Thymus (tissue), 11 donors: ENCODE data around the gene ATAD5. TPM values are rescaled to one million over a fixed set of nuclear protein-coding genes. Genes with fewer than 3 reads are reported as not detected.
A peak's percentile ranks its signal among the peaks of the same experiment; 100 is the strongest.
"Not testable (repeated sequence)": the region's sequence is repeated elsewhere in the genome, so short reads cannot be mapped to it uniquely, and the experiment has no call there.

Source experiments
- DNase-seq, 9 donors: peaks; one replicate each; pipeline ENCODE4 v3.0.0-alpha.2; 2013; ENCODE audit warnings: low spot score in 9 of 9, low read depth in 6 of 9, missing footprints in 1 of 9
- H3K27ac ChIP-seq, 2 donors: one replicate each; pipeline ENCODE4 v1.5.1; 2013; ENCODE audit warnings: control low read depth in 1 of 2, low read depth in 1 of 2, low read length in 1 of 2, mild to moderate bottlenecking in 1 of 2, moderate library complexity in 1 of 2
- H3K27me3 ChIP-seq, 2 donors: one replicate each; pipeline ENCODE4 v1.5.1; 2013; ENCODE audit warnings: low read length in 1 of 2; ENCODE audit not compliant: control insufficient read depth in 2 of 2, insufficient read depth in 1 of 2
- H3K36me3 ChIP-seq, 2 donors: one replicate each; pipeline ENCODE4 v1.5.1; 2013; ENCODE audit warnings: low read length in 1 of 2, mild to moderate bottlenecking in 1 of 2, moderate library complexity in 1 of 2; ENCODE audit not compliant: control insufficient read depth in 2 of 2, insufficient read depth in 2 of 2
- H3K4me1 ChIP-seq, 2 donors: one replicate each; pipeline ENCODE4 v1.5.1; 2013; ENCODE audit warnings: low read length in 2 of 2; ENCODE audit not compliant: control insufficient read depth in 2 of 2, insufficient read depth in 2 of 2
- H3K4me3 ChIP-seq, 2 donors: one replicate each; pipeline ENCODE4 v1.5.1; 2013; ENCODE audit warnings: low read length in 2 of 2, control low read depth in 1 of 2, mild to moderate bottlenecking in 1 of 2
- H3K9me3 ChIP-seq, 2 donors: one replicate each; pipeline ENCODE4 v1.5.1; 2013; ENCODE audit warnings: low read length in 1 of 2, mild to moderate bottlenecking in 1 of 2; ENCODE audit not compliant: control insufficient read depth in 2 of 2, insufficient read depth in 1 of 2
- WGBS: extraction: QIAGEN DNeasy Blood & Tissue Kit; methylation state at CpG from one replicate; pipeline ENCODE4 v1.1.7; 2013; 5-methylcytosine and 5-hydroxymethylcytosine counted together
- polyA plus RNA-seq: library from polyadenylated mRNA; stranded (reverse); fragments of 200-250 nt; gene quantifications from one replicate; pipeline ENCODE4 v1.2.3, GENCODE V29; 2013
- total RNA-seq: library from RNA; stranded (reverse); fragments of 120-200 nt; gene quantifications from one replicate; pipeline ENCODE4 v1.2.4, GENCODE V29; 2013
- donor health status: healthy.

ATAD5 gene
- total and polyA plus RNA-seq, 2 donors: 1.1 to 9.3 TPM

- no peaks in the 10 kb centered on the region for H3K9me3 ChIP-seq
- H3K4me1 ChIP-seq: peaks cover 0 to 5% of the 10 kb centered on the region in 2 donors
- H3K27me3 ChIP-seq: no peaks in the 10 kb centered on the region
- DNase-seq: no peak
- no peak overlapping the region for H3K4me3 ChIP-seq
- 98% methylated on average over 1 of the region's 1 CpG for WGBS
- H3K27ac ChIP-seq: no peak overlapping the region
- H3K36me3 ChIP-seq: peaks cover 46 to 57% of the 10 kb centered on the region in 2 donors
These were observed 30.1 kb upstream of the ATAD5 start for GRCh38 chr17:30801671-30802070.

GRCh38 chr17:30805944-30806456 is 25.8 kb upstream of the ATAD5 start:
- no peaks in the 10 kb centered on the region for H3K9me3 ChIP-seq
- peaks cover 4 to 39% of the 10 kb centered on the region in 2 donors for H3K4me1 ChIP-seq
- H3K27me3 ChIP-seq: no peaks in the 10 kb centered on the region
- no peak overlapping the region for H3K4me3 ChIP-seq
- H3K36me3 ChIP-seq: peaks cover 27 to 38% of the 10 kb centered on the region in 2 donors
- DNase-seq: peak in 1 of 9 donors; percentile 37
- peak overlapping the region; percentile 31 to 53 for H3K27ac ChIP-seq
- 94% methylated on average over 2 of the region's 2 CpGs for WGBS

- Histone ChIP-seq H3K27ac (peak overlapping the region; percentile 31 to 97), H3K27me3 (no peaks in the 10 kb centered on the region), H3K36me3 (peaks cover 12 to 24% of the 10 kb centered on the region in 2 donors), H3K4me1 (peaks cover 6 to 46% of the 10 kb centered on the region in 2 donors), H3K4me3 (no peak overlapping the region), H3K9me3 (no peaks in the 10 kb centered on the region)
- peak in 1 of 9 donors; percentile 13 for DNase-seq
- WGBS: 90% methylated on average over 1 of the region's 1 CpG
These were observed 23.9 kb upstream of the ATAD5 start for GRCh38 chr17:30807896-30808295.

- Histone ChIP-seq H3K27me3 (no peaks in the 10 kb centered on the region), H3K4me1 (peaks cover 6 to 46% of the 10 kb centered on the region in 2 donors), H3K27ac (peak overlapping the region; percentile 97 to 100), H3K9me3 (no peaks in the 10 kb centered on the region), H3K4me3 (peak overlapping the region in 1 of 2 donors; percentile 31), H3K36me3 (peaks cover 4 to 14% of the 10 kb centered on the region in 2 donors)
- DNase-seq: peak in 7 of 9 donors; percentile 70 to 93 (median 77)
- 28% methylated on average over 9 of the region's 9 CpGs for WGBS
These were observed 22.9 kb upstream of the ATAD5 start for GRCh38 chr17:30808785-30809286.

- 93% methylated on average over 6 of the region's 6 CpGs for WGBS
- H3K36me3 ChIP-seq: peaks cover 3 to 9% of the 10 kb centered on the region in 2 donors
- no peaks in the 10 kb centered on the region for H3K27me3 ChIP-seq
- no peak overlapping the region for H3K4me3 ChIP-seq
- peaks cover 6 to 46% of the 10 kb centered on the region in 2 donors for H3K4me1 ChIP-seq
- DNase-seq: peak in 1 of 9 donors; percentile 18
- H3K27ac ChIP-seq: peak overlapping the region; percentile 97 to 100
- H3K9me3 ChIP-seq: no peaks in the 10 kb centered on the region
These were observed 21.9 kb upstream of the ATAD5 start for GRCh38 chr17:30809867-30810266.

GRCh38 chr17:30812218-30813177 is 19.3 kb upstream of the ATAD5 start:
- Histone ChIP-seq H3K9me3 (no peaks in the 10 kb centered on the region), H3K27me3 (no peaks in the 10 kb centered on the region), H3K36me3 (peaks cover 6 to 15% of the 10 kb centered on the region in 2 donors), H3K4me1 (peaks cover 6 to 37% of the 10 kb centered on the region in 2 donors), H3K4me3 (no peak overlapping the region), H3K27ac (peak overlapping the region; percentile 39 to 73)
- peak in 1 of 9 donors; percentile 15 for DNase-seq
- WGBS: 72% methylated on average over 5 of the region's 5 CpGs

GRCh38 chr17:30814236-30814635 is 17.5 kb upstream of the ATAD5 start:
- peaks cover 6 to 19% of the 10 kb centered on the region in 2 donors for H3K36me3 ChIP-seq
- H3K4me1 ChIP-seq: peaks cover 6 to 32% of the 10 kb centered on the region in 2 donors
- H3K9me3 ChIP-seq, H3K27ac ChIP-seq, H3K4me3 ChIP-seq, DNase-seq, H3K27me3 ChIP-seq: not testable (repeated sequence)
- 92% methylated on average over 12 of the region's 12 CpGs for WGBS

- not testable (repeated sequence) for H3K4me3 ChIP-seq, H3K27ac ChIP-seq, DNase-seq, H3K27me3 ChIP-seq, H3K9me3 ChIP-seq
- WGBS: 98% methylated on average over 9 of the region's 9 CpGs
- peaks cover 2 to 31% of the 10 kb centered on the region in 2 donors for H3K4me1 ChIP-seq
- H3K36me3 ChIP-seq: peaks cover 6 to 20% of the 10 kb centered on the region in 2 donors
These were observed 16.9 kb upstream of the ATAD5 start for GRCh38 chr17:30814860-30815259.

GRCh38 chr17:30816165-30816564 is 15.6 kb upstream of the ATAD5 start:
- H3K4me1 ChIP-seq: peaks cover 11 to 31% of the 10 kb centered on the region in 2 donors
- peaks cover 3 to 11% of the 10 kb centered on the region in 2 donors for H3K36me3 ChIP-seq
- H3K9me3 ChIP-seq: peaks cover 0 to 8% of the 10 kb centered on the region in 2 donors
- DNase-seq: no peak
- WGBS: 98% methylated on average over 7 of the region's 7 CpGs
- H3K27ac ChIP-seq: no peak overlapping the region
- H3K4me3 ChIP-seq: no peak overlapping the region
- no peaks in the 10 kb centered on the region for H3K27me3 ChIP-seq
